Stimulated activated CD8-positive, alpha-beta memory T cell treated with anti-CD3 and anti-CD28 coated beads, Interleukin-4, amount 100 ng/mL, for 1 hour (primary cell): ENCODE measurements around the gene ATMIN.
A peak's percentile ranks its signal among the peaks of the same experiment; 100 is the strongest.

ENCODE experiments used
- DNase-seq, 2 donors: peaks; one replicate each; pipeline ENCODE4 v3.0.0-alpha.2; 2020; ENCODE audit warnings: low read depth in 2 of 2, low spot score in 1 of 2

The ATMIN gene

GRCh38 chr16:81004646-81005353 lies 30.8 kb upstream of the ATMIN start:
- no peak for DNase-seq

- no peak for DNase-seq
These were observed 30.0 kb upstream of the ATMIN start for GRCh38 chr16:81005610-81006161.

- DNase-seq, result peak; percentile 39 to 45
These were observed 29.3 kb upstream of the ATMIN start for GRCh38 chr16:81006211-81006812.

- DNase-seq, result peak; percentile 94 to 95
These were observed 28.6 kb upstream of the ATMIN start, which contains the start of the genes CENPN and CMC2 for GRCh38 chr16:81006813-81007695. Gene CENPN (plus strand): TSS chr16:81007214. CDS start chr16:81011940, 4,726 bp downstream. Gene CMC2 (minus strand): TSS chr16:81006885. CDS start chr16:80997394, 9,491 bp downstream.

GRCh38 chr16:81008505-81008789 lies 27.2 kb upstream of the ATMIN start:
- DNase-seq, result no peak

GRCh38 chr16:81012974-81013373 lies 22.7 kb upstream of the ATMIN start:
- DNase-seq, result no peak

GRCh38 chr16:81014672-81015071 lies 21.0 kb upstream of the ATMIN start:
- no peak for DNase-seq

- DNase-seq, result no peak
These were observed 17.1 kb upstream of the ATMIN start for GRCh38 chr16:81018496-81018895.

GRCh38 chr16:81026429-81026828 lies 9.2 kb upstream of the ATMIN start:
- no peak for DNase-seq

- no peak for DNase-seq
These were observed 5.6 kb upstream of the ATMIN start for GRCh38 chr16:81029930-81030604.

GRCh38 chr16:81035975-81036750 lies 521 bp downstream of the ATMIN start:
- DNase-seq, result peak in 1 of 2 donors; percentile 6

- no peak for DNase-seq
These were observed 1.2 kb downstream of the ATMIN start for GRCh38 chr16:81036751-81037350.

- no peak for DNase-seq
These were observed 4.5 kb downstream of the ATMIN start for GRCh38 chr16:81040131-81040530.

- no peak for DNase-seq
These were observed 5.2 kb downstream of the ATMIN start for GRCh38 chr16:81040842-81041241.

GRCh38 chr16:81041696-81042095 lies 6.1 kb downstream of the ATMIN start:
- DNase-seq, result no peak

GRCh38 chr16:81042821-81043220 lies 7.2 kb downstream of the ATMIN start:
- no peak for DNase-seq

- no peak for DNase-seq
These were observed 18.1 kb downstream of the ATMIN start for GRCh38 chr16:81053761-81054160.

- no peak for DNase-seq
These were observed 25.1 kb downstream of the ATMIN start for GRCh38 chr16:81060576-81061306.

GRCh38 chr16:81061307-81061640 lies 25.6 kb downstream of the ATMIN start:
- DNase-seq, result no peak
